ENCODE data around the gene EFNA5.
"Not testable (repeated sequence)": the region's sequence is repeated elsewhere in the genome, so short reads cannot be mapped to it uniquely, and the experiment has no call there.

Gene EFNA5

DNA sequence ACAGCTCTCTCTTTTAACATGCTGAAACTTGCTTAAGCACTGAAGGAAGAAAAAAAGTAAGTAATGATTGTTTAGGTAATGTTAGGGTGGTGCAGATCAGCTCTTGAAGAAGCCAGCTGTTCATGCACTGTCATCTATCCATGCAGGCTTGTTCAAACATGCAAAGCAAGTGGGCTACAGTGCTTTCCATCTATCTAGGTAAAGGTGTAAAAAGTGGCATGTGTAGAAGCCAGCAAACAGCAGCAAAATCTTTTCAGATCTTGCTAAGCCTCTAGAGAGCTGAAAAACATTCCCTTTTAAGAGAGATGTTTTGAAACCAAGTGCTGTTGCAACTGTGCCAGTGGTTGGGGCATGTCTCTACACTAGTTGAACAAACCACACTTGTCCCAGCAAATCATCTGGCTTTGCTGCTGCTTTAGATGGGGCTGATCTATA, 214.4 kb downstream of the EFNA5 start:
- Histone ChIP-seq H3K27me3 (ENCODE audit: insufficient read depth, low read depth, severe bottlenecking) (no peaks in the 10 kb centered on the region), H3K9me3 (ENCODE audit: severe bottlenecking) (peaks cover 3% of the 10 kb centered on the region), H3K36me3 (no peaks in the 10 kb centered on the region), H3K4me3 (ENCODE audit: low read depth, low read length) (no peak overlapping the region), H3K27ac (no peak overlapping the region)
- TF ChIP-seq, protein P1, sequence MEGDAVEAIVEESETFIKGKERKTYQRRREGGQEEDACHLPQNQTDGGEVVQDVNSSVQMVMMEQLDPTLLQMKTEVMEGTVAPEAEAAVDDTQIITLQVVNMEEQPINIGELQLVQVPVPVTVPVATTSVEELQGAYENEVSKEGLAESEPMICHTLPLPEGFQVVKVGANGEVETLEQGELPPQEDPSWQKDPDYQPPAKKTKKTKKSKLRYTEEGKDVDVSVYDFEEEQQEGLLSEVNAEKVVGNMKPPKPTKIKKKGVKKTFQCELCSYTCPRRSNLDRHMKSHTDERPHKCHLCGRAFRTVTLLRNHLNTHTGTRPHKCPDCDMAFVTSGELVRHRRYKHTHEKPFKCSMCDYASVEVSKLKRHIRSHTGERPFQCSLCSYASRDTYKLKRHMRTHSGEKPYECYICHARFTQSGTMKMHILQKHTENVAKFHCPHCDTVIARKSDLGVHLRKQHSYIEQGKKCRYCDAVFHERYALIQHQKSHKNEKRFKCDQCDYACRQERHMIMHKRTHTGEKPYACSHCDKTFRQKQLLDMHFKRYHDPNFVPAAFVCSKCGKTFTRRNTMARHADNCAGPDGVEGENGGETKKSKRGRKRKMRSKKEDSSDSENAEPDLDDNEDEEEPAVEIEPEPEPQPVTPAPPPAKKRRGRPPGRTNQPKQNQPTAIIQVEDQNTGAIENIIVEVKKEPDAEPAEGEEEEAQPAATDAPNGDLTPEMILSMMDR (IDR thresholded peaks at IDR 0.05; ENCODE audit: low read depth, low read length) = no peak
- no peak for DNase-seq

DNA sequence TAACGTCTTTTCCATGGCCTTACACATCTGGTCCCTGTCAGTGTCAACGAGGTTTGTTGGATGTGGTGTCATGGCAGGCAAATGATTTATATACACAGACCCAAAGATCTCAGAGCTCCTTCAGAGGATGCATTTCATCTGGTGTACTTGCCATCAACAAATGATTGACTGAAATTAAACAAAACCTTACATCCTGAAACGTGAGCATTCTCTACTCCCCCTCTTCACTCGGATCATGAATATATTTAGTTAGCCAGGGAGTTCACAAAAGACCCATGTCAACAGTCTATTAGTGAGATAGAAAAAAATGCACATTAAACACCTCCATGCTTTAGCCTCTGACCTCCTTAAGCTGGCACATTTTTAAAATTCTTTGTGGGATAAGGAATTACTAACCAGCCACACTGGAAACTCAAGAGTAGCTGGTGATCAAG, 215.6 kb downstream of the EFNA5 start:
- H3K4me3 ChIP-seq (ENCODE audit: low read depth, low read length) = no peak overlapping the region
- H3K36me3 ChIP-seq = no peaks in the 10 kb centered on the region
- H3K27me3 ChIP-seq (ENCODE audit: insufficient read depth, low read depth, severe bottlenecking) = no peaks in the 10 kb centered on the region
- H3K9me3 ChIP-seq (ENCODE audit: severe bottlenecking) = peaks cover 3% of the 10 kb centered on the region
- TF ChIP-seq, protein P1 (IDR thresholded peaks at IDR 0.05; ENCODE audit: low read depth, low read length) = no peak
- no peak overlapping the region for H3K27ac ChIP-seq
- no peak for DNase-seq

DNA sequence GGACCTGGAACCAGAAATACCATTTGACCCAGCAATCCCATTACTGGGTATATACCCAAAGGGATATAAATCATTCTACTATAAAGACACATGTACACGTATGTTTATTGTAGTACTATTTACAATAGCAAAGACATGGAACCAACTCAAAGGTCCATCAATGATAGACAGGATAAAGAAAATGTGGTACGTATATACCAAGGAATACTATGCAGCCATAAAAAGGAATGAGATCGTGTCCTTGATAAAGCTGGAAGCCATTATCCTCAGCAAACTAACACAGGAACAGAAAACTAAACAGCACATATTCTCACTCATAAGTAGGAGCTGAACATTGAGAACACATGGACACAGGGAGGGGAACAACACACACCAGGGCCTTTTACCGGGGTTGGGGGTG, 218.9 kb downstream of the EFNA5 start:
- H3K27me3 ChIP-seq (ENCODE audit: insufficient read depth, low read depth, severe bottlenecking); H3K36me3 ChIP-seq; H3K4me3 ChIP-seq (ENCODE audit: low read depth, low read length); H3K9me3 ChIP-seq (ENCODE audit: severe bottlenecking); DNase-seq; H3K27ac ChIP-seq: not testable (repeated sequence)

DNA sequence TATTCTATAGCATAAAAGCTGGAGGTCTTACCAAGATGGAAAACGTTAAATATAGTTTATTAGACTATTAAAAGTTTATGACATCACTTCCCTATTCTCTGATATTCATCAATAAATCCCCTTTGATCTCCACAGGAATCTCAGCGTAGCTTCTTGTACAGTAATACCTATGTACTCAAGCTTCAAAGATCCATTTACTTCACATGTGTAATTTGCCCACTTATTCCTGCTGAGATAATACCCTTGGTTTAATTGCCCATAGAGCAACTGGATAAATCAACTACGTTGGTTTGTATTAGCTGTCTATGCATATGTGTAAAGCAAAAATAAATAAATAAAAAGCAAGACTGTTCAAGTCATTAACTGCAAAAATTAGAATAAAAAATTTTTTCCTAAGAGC, 219.7 kb downstream of the EFNA5 start:
- H3K27me3 ChIP-seq (ENCODE audit: insufficient read depth, low read depth, severe bottlenecking) = no peaks in the 10 kb centered on the region
- peaks cover 3% of the 10 kb centered on the region for H3K9me3 ChIP-seq (ENCODE audit: severe bottlenecking)
- H3K36me3 ChIP-seq = no peaks in the 10 kb centered on the region
- H3K4me3 ChIP-seq (ENCODE audit: low read depth, low read length) = no peak overlapping the region
- no peak for DNase-seq
- H3K27ac ChIP-seq = no peak overlapping the region
- TF ChIP-seq, protein P1 (IDR thresholded peaks at IDR 0.05; ENCODE audit: low read depth, low read length) = no peak

DNA sequence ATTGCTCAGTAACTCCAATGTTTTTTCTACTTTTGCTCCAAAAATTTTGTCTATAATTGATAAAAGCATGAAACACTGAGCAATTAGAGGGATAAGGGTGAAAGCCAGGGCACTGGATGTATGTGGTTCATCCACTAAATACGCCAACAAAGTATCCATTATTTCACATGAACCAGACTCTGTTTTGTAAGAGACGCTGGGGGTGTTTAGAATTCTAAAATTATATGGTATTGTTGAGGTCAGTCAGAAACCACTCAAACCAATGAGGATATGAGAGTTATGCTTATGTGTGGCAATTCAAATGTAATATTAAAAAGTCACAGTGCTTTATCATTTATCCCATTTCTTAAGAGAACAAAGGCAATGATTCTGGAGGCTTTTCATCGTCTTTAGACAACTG, 220.2 kb downstream of the EFNA5 start:
- H3K27ac ChIP-seq = no peak overlapping the region
- no peaks in the 10 kb centered on the region for H3K27me3 ChIP-seq (ENCODE audit: insufficient read depth, low read depth, severe bottlenecking)
- DNase-seq = no peak

DNA sequence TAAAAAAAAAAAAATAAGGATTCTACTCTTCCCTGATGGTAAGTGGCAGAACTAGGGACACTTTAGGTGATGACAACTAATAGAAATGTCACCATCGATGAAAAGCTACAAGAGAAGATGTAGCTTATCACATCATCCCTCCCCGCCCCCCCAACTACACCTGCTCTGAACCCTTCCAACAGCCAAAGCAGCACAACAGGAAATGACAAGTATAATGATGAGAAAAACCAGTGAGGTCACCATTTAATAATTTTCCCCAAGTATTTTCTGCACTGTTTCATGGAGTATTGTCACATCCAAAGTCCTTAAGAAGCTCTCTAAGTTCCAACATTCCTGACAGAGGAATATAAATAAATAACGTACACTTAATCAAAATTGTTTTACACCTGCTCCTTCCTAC, 221.4 kb downstream of the EFNA5 start:
- TF ChIP-seq, protein P1 (IDR thresholded peaks at IDR 0.05; ENCODE audit: low read depth, low read length) = no peak
- no peaks in the 10 kb centered on the region for H3K36me3 ChIP-seq
- H3K27ac ChIP-seq = no peak overlapping the region
- no peak for DNase-seq
- no peaks in the 10 kb centered on the region for H3K27me3 ChIP-seq (ENCODE audit: insufficient read depth, low read depth, severe bottlenecking)
- peaks cover 3% of the 10 kb centered on the region for H3K9me3 ChIP-seq (ENCODE audit: severe bottlenecking)
- no peak overlapping the region for H3K4me3 ChIP-seq (ENCODE audit: low read depth, low read length)

More for the DNA sequence above, 220.2 kb downstream of the EFNA5 start:
- peaks cover 3% of the 10 kb centered on the region for H3K9me3 ChIP-seq (ENCODE audit: severe bottlenecking)
- no peak overlapping the region for H3K4me3 ChIP-seq (ENCODE audit: low read depth, low read length)
- TF ChIP-seq, protein P1 (IDR thresholded peaks at IDR 0.05; ENCODE audit: low read depth, low read length) = no peak
- H3K36me3 ChIP-seq = no peaks in the 10 kb centered on the region

Measured in WERI-Rb-1 (cell line).